ENCODE measurements around the gene SORT1. TPM values are rescaled to one million over a fixed set of nuclear protein-coding genes. Genes with fewer than 3 reads are reported as not detected.

The SORT1 gene
- total and polyA plus RNA-seq, 2 of the 8 experiments (the other 6 are each of a cell fraction or from before 2014, with no cell fraction given): 18.7 to 69.6 TPM

GRCh38 chr1:109298666-109299557, 98.8 kb downstream of the SORT1 start:
- Histone ChIP-seq H3K9me3 (ENCODE audit: insufficient read depth in 2 of 2, low read depth in 1 of 2, low read length in 1 of 2) (no peaks in the 10 kb centered on the region), H4K91ac (replicated peaks; ENCODE audit: insufficient read length, low read length) (no peak overlapping the region), H3K23ac (ENCODE audit: insufficient read length) (no peak overlapping the region), H3K14ac (ENCODE audit: insufficient read length) (no peak overlapping the region), H3K36me3 (ENCODE audit: control insufficient read depth in 2 of 4, insufficient read depth in 4 of 4, low read length in 3 of 4) (no peaks in the 10 kb centered on the region), H3K4me1 (replicated peaks in 1 of 4; ENCODE audit: control insufficient read depth in 3 of 4, insufficient read depth in 4 of 4, low read length in 3 of 4) (peaks cover 0 to 4% (median 0%) of the 10 kb centered on the region in 4 experiments; a peak in 1 of 7 replicates), H3K23me2 (ENCODE audit: low read depth, low read length) (peaks cover 3% of the 10 kb centered on the region; the same call in 1 of the 2 replicates), H3K79me1 (ENCODE audit: low read depth, low read length) (no peaks in the 10 kb centered on the region), H2AFZ (ENCODE audit: low read length) (no peak overlapping the region), H2BK20ac (ENCODE audit: low read length) (0 out of 2 replicates have a peak overlapping the region, but pooled peaks have one; percentile 10), H3K27ac (ENCODE audit: low read depth, low read length) (no peak overlapping the region), H4K8ac (ENCODE audit: extremely low read depth, insufficient read depth, low read length) (no peak overlapping the region; the same call in 1 of the 2 replicates), H2BK12ac (ENCODE audit: low read depth, low read length) (no peak overlapping the region), H3K4me2 (ENCODE audit: insufficient read depth in 1 of 2, low read depth in 2 of 2, low read length in 2 of 2) (no peak overlapping the region), H3K4me3 (ENCODE audit: extremely low read depth in 1 of 4, insufficient read depth in 2 of 4, low read depth in 3 of 4, low read length in 4 of 4) (no peak overlapping the region), H3K56ac (replicated peaks; ENCODE audit: insufficient read length, low read depth, low read length) (no peak overlapping the region), H2AK5ac (ENCODE audit: low read depth, low read length) (no peak overlapping the region), H3K27me3 (replicated peaks in 1 of 4; ENCODE audit: control insufficient read depth in 3 of 4, extremely low read depth in 1 of 4, insufficient read depth in 3 of 4, low read length in 3 of 4) (no peaks in the 10 kb centered on the region; a peak in 2 of 7 replicates), H2BK15ac (ENCODE audit: low read length) (0 out of 2 replicates have a peak overlapping the region, but pooled peaks have one; percentile 9), H4K20me1 (replicated peaks in 1 of 2; ENCODE audit: control insufficient read depth in 1 of 2, insufficient read depth in 2 of 2, low read length in 2 of 2) (peaks cover 0 to 2% of the 10 kb centered on the region in 2 experiments), H3K4ac (replicated peaks; ENCODE audit: insufficient read length, low read depth, low read length) (no peak overlapping the region), H4K5ac (ENCODE audit: insufficient read length, low read depth, low read length) (no peak overlapping the region), H3K9ac (replicated peaks in 1 of 4; ENCODE audit: extremely low read depth in 1 of 4, low read depth in 3 of 4, low read length in 3 of 4) (no peak overlapping the region), H3K18ac (ENCODE audit: extremely low read depth, low read length) (no peak overlapping the region), H2BK5ac (ENCODE audit: low read depth, low read length) (no peak overlapping the region), H3K79me2 (ENCODE audit: control insufficient read depth in 1 of 2, insufficient read depth in 2 of 2, low read length in 2 of 2) (no peaks in the 10 kb centered on the region), H2BK120ac (replicated peaks; ENCODE audit: low read depth, low read length) (no peak overlapping the region)
- TF ChIP-seq KDM5A (IDR thresholded peaks at IDR 0.05; ENCODE audit: low read length): no peak
- no peak for TF ChIP-seq TCF12 (IDR thresholded peaks at IDR 0.05; ENCODE audit: low read depth, low read length)
- TF ChIP-seq, protein P1, sequence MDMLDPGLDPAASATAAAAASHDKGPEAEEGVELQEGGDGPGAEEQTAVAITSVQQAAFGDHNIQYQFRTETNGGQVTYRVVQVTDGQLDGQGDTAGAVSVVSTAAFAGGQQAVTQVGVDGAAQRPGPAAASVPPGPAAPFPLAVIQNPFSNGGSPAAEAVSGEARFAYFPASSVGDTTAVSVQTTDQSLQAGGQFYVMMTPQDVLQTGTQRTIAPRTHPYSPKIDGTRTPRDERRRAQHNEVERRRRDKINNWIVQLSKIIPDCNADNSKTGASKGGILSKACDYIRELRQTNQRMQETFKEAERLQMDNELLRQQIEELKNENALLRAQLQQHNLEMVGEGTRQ (IDR thresholded peaks at IDR 0.05; ENCODE audit: low read length): no peak
- TF ChIP-seq TBP (IDR thresholded peaks at IDR 0.05; ENCODE audit: low read depth, low read length): no peak
- 91% methylated on average over 11 of the region's 11 CpGs; no CpG with 5 or more reads in 1 of the 2 experiments for WGBS, 2 experiments (ENCODE audit: extremely low coverage in 1 of 2, insufficient coverage in 1 of 2, insufficient read length in 1 of 2, insufficient replicate concordance in 2 of 2, low coverage in 1 of 2, low lambda C conversion rate in 2 of 2, missing lambda C conversion rate in 1 of 2)
- ChIA-PET CTCF (ENCODE audit: partially characterized antibody) (interaction anchor here (0.6 to 4.6 kb wide), 3 partner anchors 8 to 1510 kb away, joined by 3 to 34 read pairs (median 4); partner anchors contain the start of gene MYBPHL), POLR2A (ENCODE audit: partially characterized antibody) (no interaction called here)
- FAIRE-seq: no peak
- no peak for DNase-seq (ENCODE audit: low read depth in 1 of 2, low spot score in 2 of 2)
